ENCODE data around the gene CLN6.
"Not testable (repeated sequence)": the region's sequence is repeated elsewhere in the genome, so short reads cannot be mapped to it uniquely, and the experiment has no call there.

The CLN6 gene

DNA sequence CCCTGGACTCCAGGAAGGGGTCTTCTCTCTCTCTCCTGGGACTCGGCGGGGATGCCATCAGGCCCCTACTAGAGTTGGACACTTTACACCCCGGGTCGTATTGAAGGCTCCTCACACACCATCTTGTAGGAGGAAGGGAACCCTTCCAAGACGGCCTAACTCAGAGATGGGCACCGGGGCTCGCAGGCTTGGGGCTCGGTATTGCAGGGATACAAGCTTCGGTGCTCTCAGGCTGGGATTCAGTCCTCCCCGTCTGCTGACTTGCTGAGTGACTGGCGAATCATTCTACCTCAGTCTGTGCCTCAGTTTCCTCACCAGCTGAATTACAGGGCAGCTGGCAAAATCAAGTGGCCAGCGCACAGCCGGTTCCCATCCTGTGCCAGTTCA is 24.0 kb downstream of the CLN6 start:
- FAIRE-seq: no peak

DNA sequence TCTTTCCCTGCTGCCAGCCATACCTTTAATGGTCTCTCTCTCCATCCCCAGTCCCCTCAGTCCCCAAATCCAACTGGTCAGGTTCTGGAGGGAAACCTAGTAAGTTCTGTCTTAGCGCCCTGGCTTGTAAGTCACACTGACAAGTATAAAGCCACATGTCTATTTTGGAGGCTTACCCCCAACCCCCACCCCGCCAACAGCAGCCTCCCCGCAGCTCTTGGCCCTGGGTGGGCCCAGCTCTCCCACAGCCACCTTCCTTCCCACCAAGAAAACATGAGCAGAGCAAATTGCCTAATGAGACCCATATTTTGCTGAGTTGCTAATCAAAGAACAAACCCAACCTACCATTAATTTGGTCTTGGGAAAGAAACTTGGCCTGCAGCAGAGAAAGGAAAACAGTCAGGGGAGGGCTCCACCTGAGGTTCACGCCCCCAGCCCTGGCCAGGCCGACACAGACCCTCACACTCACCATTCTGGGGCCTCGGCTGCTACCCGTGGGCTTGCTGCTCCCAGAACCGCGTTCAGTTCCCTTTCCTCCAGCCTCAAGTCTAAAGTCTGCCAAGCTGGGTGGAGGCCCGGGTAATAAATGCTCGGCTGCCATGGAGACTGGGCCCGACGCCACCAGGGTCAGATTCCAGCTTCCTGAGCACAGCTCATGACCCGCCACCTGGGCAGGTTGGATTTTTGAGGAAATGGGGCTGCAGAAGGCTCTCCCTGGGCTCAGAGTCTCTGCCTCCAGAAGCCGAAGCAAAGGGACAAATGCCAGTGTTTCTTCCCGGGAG is 24.6 kb downstream of the CLN6 start, which contains the start of gene CALML4:
CALML4 (minus strand) TSS at position 557 of the 782 bp plus-strand sequence; CDS start at position 472, 85 bp downstream.
- no peak for FAIRE-seq

DNA sequence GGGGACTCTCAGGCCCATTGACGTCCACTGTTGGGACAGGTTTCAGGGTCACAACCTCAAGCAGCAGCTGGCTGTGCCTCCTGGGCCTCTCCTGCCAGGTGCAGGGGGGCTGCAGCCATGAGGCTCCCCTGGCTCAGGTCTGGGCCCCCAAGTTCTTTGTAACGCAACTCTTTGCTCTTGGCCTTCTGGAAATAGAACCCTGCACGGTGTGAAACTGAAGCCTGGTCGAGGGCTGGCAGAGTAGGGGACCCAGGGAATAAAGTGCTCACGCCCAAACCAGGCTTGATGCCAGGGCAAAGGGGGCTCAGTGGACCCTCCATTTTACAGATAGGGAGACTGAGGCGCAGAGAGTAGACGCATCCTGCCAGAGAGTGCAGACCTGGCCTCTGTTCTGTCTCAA is 25.2 kb downstream of the CLN6 start:
- no peak for FAIRE-seq

DNA sequence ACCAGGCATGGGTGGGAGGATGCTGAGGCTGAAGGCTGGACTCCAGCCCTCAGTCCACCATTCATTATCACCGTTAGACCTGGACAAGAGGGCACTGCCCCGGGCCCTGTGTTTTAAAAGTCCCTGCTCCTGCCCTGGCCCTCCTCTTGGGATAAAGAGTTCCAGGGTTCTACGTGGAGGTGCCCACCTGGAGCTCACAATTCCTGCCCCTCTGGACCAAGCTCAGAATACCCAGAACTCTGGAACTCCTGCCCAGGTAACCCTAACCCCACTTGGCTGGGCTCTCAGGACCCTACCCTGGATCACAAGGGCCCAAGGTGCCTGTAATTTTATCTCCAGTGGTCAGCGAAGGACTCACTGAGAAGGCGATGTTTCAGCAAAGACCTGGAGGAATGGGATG is 25.6 kb downstream of the CLN6 start:
- FAIRE-seq: no peak

DNA sequence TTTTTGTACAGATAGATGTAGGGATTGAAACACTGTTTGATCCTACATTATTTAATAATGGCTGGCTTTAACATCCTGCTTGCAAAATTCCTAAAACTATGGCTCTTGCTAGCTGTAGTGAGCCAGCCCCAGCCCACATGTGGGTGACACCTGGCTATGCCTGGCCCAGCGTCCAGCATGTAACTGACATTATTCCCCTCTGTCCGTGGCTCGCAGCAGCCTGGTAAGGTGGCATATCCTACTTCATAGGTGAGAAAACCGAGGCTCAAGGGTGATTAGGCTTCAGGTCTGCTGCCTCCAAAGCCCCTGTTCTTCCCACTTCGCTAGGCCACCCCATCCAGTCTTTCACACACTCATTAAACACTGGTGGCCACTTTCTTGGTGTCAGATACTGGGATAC is 26.0 kb downstream of the CLN6 start:
- FAIRE-seq: no peak

DNA sequence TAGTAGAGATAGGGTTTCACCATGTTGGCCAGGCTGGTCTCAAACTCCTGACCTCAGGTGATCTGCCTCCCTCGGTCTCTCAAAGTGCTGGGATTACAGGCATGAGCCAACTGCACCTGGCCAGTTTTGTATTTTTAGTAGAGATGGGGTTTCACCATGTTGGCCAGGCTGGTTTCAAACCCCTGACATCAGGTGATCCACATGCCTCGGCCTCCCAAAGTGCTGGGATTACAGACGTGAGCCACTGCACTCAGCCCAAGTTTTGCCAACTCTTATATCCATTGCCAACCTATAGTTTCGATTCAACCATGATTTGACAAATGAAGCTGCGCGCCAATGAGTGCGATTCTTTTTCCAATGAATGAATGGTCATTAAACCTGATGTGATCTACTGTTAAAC is 26.5 kb downstream of the CLN6 start:
- FAIRE-seq: not testable (repeated sequence)

DNA sequence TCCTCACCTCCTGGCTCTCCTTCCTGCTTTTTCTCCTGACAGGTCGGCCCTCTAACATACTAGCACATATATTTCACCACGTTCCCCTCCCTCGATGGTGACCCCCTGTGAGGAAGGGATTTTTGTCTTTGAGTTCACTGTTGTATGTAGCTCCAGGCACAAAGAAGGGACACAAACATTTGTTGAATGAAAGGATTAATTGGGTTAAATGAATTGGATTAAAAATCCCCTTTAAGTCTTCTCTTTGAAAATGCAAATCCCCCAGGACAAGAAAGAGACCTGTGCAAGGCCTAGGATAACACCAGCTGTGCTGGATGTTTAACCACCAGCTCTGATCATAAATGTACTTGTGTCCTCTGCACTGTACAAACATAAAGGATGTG is 27.7 kb downstream of the CLN6 start:
- no peak for FAIRE-seq

DNA sequence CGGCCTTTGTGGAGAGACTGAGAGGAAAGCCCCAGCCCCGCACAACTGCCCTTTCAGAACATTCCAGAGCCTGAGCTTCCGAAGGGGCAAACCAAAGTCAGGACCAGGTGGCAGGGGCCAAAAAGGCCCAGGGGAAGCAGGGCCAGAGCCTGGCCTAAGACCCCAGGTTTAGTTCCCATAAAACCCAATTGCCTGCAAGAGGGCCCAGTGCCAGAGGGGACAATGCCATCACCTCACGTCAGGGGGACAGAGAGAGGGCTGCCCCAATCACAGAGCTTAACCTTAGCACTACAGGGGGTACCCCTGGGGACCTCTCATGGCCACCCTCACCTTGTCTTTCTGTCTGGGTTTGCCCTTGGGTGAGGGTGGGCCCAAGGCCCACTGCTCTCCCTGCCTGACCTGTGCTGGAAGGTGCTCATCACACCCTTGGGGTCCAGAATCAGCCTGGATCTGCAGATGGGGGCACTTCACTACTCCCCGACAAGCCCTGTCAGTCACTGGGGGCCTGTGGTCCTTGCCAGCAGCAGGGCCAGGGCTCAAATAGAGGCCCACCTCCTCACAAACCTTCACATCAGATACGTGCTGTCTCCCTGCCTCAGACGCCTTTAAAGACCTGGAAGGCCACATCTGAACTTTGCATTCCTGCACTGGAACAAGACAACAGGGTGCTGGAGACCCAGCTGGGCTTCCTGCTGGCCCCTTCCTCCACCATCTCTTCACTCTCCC is 28.2 kb downstream of the CLN6 start:
- no peak for FAIRE-seq

DNA sequence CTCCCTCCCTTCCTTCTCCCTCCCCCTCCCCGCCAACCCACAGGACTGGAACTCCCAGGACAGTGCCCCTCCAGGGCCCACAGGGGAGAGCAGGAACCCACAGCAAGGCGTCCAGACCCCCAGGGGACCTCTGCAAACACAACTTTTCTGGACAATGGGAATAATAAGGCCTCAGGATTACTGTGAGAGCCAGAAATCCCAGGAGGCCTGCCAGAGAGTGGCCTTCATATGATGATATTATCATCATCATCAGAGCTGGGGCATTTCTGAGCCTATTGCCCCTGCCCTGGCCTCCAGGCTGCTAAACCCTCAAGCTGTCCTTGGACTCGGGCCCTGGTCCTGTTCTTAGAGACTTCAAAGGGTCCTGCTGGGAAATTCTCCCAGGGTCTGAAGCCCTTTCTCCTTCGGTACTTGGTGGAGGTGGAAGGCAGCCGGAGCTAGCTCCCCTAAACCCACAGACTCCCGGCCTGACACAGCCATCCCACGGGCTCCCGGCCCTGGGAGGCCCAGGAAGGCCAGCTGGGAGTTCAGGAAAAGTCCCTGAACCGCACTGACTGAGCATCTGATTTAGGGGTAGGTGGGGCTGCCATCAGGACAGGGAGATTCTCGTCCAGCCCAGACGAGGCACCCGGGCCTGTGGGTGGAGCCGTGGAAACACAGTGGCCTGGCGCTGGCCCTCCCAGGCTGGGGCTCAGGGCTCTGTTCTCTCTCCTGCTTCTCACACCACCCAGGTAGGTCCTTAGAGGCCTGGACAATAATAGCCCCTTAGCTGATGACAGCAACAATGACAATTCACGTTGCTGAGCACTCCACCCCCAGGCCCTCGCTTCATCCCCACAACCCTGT is 29.3 kb downstream of the CLN6 start:
- no peak for FAIRE-seq

DNA sequence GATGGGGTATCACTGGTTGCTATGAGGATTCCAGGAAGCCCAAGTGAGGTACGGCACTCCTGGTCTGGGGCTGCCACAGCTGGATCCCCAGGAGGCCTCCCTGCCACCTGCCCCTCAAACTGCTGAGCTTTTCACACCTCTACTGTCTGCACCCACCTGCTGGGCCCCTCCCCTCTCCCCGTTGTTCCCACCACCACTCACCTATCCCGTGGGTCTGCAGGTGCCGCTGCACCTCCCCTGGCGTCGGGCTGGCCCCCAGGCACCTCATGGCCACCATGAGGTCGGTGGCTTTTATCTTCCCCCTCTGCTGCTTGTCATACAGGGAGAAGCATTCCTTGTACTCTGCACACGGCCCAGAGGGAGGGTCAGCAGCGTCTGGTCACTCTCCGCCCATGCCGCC is 30.2 kb downstream of the CLN6 start:
- no peak for FAIRE-seq

DNA sequence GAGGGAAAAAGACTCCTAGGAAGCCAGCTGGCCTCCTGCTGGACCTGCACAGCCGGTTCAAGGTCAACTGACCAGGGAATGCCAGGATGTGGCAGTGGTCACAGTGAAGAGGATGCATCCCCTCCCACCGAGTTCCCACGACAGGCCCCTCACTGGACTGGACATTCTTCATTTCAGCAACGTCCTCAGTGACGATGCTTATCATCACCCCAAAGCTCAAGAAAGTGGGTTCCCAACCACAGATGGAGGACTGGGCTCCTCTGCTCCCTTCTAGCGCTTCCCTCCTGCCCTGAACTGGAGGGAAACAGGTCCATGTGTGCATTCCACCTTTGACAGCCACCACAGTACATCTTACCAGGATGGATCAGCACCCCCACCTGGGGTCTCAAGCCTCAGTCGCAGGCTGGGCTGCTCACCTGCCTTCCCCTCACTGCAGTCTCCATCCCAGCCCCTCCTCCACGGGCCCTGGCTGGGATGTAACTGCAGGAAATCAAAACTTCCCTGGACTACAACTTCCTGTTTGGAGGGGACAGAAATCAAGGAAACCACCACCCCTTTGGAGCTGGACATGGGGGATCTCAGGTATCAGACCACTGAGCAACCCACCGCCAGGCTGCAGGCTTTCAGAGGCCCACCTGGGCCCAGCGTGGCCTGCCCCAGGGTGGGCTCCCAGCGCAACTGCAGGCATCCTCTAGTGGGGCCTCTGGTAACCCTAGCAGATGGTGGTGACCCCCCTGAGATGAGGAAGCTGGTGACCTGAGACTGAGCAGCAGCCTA is 31.7 kb downstream of the CLN6 start:
- FAIRE-seq: no peak

DNA sequence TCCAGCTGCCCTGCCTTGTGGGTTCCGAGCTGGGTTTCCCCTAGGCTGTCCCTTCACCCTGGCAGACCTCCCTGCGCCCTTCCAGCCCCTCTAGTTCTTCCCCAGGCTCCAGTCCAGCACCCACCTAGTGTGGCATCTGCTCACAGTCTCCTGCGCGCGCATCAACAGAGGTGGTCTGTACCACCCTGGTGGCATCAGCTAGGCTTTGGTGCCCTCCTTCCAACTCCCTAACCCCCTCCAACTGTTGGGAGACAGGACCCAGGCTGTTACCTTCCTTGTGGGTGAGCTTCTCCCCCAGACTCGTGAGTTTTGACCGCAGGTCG is 32.4 kb downstream of the CLN6 start:
- FAIRE-seq: no peak

DNA sequence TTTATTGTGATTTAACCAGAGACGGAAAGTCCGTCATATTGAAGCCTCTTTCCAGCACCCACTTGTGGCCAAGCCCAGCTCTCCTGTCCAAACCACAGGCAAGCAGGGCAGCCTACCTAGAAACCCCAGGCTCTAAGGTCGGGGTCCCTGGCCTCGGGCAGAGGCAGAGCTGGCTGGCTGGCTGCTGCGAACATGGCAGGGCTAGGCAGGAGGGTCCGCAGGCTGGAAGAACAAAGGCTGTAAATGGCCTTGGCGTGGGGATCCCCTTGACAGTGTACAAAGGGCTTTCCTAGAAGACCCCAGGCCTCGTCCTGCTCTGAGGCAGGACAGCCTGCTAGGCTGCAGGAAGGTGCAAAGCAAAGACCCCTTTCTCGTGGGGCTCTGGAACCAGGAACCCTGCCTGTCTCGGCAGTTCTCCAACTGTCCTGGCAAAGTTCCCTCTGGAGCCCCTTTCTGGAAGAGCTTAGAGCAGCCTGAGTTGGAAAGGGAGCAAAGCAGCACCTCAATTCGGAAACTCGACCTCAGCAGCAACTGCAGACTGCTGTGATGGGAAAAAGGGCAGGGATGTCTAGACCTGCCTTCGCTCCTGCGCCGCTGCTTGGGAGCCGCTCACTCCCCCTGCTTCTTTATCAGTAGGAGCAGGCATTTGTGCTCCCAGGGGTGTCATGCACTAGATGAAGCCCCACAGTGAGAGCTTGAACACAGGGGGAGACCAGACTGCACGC is 32.9 kb downstream of the CLN6 start:
- no peak for FAIRE-seq

DNA sequence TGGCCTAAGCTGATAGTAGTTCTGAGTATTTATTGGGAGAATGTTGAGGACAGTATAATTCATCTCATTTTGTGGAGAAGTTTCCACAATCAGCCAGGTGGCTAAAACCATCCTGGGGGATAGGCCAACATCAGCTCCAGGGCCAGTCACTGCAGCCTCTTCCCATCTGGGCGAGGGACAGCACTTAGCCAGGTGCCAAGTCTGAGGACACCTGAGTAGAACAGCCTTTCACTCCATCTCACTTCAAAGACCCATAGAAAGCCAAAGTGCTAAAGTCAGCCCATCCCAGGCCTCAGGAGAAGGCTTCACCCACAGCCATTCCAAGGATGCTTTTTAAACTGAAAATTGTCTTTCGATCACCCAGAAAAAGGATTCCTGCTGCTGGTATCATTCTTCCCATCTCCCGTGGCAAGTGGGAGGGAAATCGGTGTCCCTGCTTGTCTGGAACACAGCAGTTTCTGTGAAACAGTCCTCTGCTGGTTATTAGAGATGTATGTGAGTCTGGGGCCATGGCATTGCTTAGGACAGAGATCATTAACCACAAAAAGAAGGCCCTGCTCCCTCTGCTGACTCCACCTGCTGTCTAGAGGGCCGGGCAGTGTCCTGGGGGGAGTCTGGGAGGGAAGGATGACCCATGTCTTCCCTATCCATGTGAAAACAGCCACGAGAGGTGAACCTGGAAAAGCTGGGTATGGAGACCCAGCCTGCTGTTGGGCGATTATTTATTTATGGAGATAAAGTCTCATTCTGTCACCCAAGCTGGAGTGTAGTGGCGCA is 34.0 kb downstream of the CLN6 start:
- FAIRE-seq: no peak

DNA sequence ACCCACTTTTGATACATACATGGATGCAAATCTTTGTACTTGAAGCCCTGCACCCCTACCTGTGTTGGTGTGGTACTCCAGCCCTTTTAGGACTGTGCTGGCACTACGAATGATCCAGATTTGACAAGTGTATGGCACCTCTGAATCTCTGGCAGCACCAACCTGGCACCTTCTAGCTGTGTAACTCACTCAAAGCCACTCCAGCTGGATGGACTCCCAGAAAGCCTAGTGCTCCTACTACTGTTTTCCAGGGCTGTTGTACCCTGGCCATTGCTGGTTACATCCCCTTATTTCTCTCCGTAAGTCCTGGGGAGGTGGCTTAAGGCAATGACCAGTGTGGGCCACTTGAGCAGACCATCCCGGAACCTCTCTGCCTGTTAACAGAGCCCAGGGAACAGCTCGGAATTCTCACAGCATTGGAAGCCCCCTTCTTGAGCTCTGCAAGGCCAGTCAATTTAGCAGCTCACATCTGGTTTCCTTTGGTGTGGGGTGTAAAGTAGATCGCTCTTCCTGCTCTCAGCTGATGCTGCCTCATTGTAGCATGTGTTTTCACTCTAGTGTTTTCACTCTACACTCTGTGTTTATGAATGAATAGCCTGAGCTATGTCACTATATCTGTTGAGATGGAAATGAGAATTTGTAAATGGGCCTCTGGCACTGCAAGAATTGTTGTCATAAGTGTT is 36.6 kb downstream of the CLN6 start:
- FAIRE-seq: no peak

DNA sequence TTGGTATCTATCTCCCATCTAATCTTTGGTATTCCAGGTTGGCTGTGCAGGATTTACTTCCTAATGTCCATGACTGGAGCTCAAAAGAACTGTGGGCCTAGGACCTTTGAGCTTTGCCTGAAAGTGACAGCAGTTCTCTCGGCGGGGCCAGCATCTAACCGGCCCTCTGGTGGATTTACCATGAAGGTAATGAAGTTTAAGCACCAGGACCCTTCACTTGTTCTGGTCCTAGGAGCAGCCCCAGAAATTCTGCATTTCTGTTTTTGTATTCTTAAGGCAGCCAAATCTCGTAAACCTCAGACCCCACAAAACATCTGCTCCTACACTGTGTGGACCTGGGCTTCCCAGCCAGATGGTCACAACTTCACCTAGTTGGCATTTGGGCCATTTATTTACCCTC is 37.4 kb downstream of the CLN6 start:
- no peak for FAIRE-seq

DNA sequence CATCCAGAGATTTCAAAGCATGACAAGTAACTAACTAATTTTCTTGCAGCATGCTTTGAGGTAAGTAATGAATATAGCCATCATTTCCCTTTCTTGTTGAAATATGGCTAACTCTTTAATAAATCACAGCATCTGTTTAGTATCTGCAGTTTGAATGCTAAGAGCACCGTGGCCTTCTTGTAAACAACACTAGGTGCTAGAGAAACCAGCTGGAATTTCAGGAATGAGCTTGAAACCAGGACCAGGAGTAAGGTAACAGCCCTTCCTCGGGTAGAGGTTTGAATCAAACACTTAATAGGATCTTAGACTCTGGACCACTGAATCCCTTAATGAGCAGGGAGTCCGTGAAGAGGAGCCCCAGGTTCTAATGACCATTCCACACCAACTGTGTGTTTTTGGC is 38.0 kb downstream of the CLN6 start:
- no peak for FAIRE-seq

DNA sequence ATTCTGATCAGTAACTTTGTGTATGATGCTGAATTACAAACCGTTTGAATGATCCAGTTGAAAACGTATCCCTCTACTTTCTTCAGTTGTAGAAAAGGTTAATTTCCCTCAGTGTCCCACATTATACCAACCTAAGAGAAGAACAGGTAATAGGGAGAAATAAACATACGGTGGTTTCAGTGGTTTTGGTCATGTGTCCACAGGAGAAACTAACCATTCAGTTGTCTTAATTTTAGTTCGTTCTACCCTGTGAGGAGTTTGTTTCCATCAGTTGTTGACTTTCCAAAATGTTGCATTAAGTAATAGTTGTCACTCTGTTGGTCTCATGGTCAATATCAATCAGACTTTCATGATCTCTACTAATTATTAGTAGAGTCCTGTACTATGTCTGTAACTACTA is 39.5 kb downstream of the CLN6 start:
- no peak for FAIRE-seq

DNA sequence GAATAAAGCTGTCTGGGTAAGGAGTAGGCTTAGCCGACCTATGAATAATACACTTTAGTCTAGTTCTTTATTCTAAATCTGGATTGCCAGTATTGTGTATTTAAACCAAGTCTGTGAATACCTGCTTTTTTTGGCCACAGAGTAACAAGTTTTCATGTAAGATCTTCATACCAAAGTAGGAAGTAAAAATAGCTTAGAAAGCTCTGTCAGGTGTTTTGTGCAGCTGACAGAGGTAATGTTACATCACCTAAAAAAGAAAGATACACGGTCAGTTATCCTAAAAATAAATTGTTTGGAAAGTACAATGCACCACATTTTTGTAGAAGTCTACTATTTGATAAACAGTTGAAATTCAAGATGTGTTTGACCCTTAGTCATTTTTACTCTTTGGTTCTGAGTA is 40.9 kb downstream of the CLN6 start:
- no peak for FAIRE-seq

DNA sequence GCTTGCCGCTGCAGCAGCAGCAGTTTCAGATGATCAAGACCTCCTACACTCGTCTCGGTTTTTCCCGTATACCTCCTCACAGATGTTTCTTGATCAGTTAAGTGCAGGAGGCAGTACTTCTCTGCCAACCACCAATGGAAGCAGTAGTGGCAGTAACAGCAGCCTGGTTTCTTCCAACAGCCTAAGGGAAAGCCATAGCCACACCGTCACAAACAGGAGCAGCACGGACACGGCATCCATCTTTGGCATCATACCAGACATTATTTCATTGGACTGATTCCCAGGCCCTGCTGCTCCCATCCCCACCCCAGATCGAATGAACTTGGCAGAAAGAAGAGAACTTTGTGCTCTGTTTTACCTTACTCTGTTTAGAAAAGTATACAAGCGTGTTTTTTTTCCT is 42.0 kb downstream of the CLN6 start:
- FAIRE-seq: no peak

Measured in G401.6 (cell line).